Measurements from ENCODE around the gene SERPING1.

SERPING1 gene

DNA sequence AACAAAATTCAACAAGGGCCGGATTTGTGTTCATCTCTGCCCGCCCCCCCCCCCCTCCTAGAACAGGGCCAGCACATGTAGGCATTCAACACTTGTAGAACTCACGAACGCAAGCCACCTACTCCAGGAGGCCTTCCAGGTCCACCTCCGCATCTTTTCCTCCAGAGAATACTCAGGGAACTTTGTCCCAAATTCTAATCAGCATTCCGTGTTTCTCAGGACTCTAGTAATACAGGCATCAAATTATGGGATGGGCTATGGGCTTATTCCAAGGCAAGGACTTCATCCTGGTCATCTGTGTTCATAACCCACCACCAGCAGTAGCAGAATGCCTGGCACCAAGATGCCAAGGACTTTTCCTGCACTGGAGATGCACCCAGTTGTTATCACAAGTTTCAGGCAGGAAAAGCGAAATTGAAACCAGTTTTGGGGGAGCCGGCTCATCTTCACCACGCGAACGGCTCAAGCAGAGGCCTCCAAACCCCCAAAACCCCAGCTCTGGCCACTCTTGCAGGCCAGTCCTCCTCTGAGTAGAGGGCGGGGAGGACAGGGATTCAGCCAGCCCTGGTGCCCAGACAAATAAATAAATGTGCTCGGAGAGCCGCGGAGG, 30.5 kb upstream of the SERPING1 start:
- FAIRE-seq = peak; percentile 20
- DNase-seq (ENCODE audit: insufficient read length, low spot score) = no peak
- TF ChIP-seq TAF1 (IDR thresholded peaks at IDR 0.05; ENCODE audit: low read depth, low read length) (no peak), POLR2AphosphoS5 (IDR thresholded peaks at IDR 0.05; ENCODE audit: low read depth, low read length) (no peak), SPI1 (IDR thresholded peaks at IDR 0.05; ENCODE audit: low read depth, low read length) (no peak), POLR2A (IDR thresholded peaks at IDR 0.05; ENCODE audit: low read depth, low read length) (no peak), POU2F2 (IDR thresholded peaks at IDR 0.05; ENCODE audit: low read depth, low read length) (no peak), PAX5 (IDR thresholded peaks at IDR 0.05; ENCODE audit: insufficient read depth, low read length, severe bottlenecking) (no peak)

- FAIRE-seq (peak; percentile 90), DNase-seq (ENCODE audit: insufficient read length, low spot score) (peak; percentile 75)
- no peak for TF ChIP-seq POU2F2 (IDR thresholded peaks at IDR 0.05; ENCODE audit: low read depth, low read length)
- no peak for TF ChIP-seq POLR2A (IDR thresholded peaks at IDR 0.05; ENCODE audit: low read depth, low read length)
- TF ChIP-seq TAF1 (IDR thresholded peaks at IDR 0.05; ENCODE audit: low read depth, low read length) = peak; percentile 29; the same call in 1 of the 2 replicates
Measured at GRCh38 chr11:57567515-57568329, 29.8 kb upstream of the SERPING1 start, which contains the start of gene UBE2L6. UBE2L6 (minus strand) TSS chr11:57567672; CDS start chr11:57567611, 61 bp downstream.

- TF ChIP-seq SPI1 (IDR thresholded peaks at IDR 0.05; ENCODE audit: low read depth, low read length) (no peak), POLR2A (IDR thresholded peaks at IDR 0.05; ENCODE audit: low read depth, low read length) (no peak), TAF1 (IDR thresholded peaks at IDR 0.05; ENCODE audit: low read depth, low read length) (no peak), POU2F2 (IDR thresholded peaks at IDR 0.05; ENCODE audit: low read depth, low read length) (no peak), POLR2AphosphoS5 (IDR thresholded peaks at IDR 0.05; ENCODE audit: low read depth, low read length) (no peak), PAX5 (IDR thresholded peaks at IDR 0.05; ENCODE audit: insufficient read depth, low read length, severe bottlenecking) (no peak)
- FAIRE-seq = no peak
- DNase-seq (ENCODE audit: insufficient read length, low spot score) = no peak
Measured at GRCh38 chr11:57568330-57568766, 29.1 kb upstream of the SERPING1 start.

- no peak for TF ChIP-seq POLR2AphosphoS5 (IDR thresholded peaks at IDR 0.05; ENCODE audit: low read depth, low read length)
- TF ChIP-seq POLR2A (IDR thresholded peaks at IDR 0.05; ENCODE audit: low read depth, low read length) = no peak
- no peak for TF ChIP-seq PAX5 (IDR thresholded peaks at IDR 0.05; ENCODE audit: insufficient read depth, low read length, severe bottlenecking)
- TF ChIP-seq POU2F2 (IDR thresholded peaks at IDR 0.05; ENCODE audit: low read depth, low read length) = no peak
- no peak for TF ChIP-seq TAF1 (IDR thresholded peaks at IDR 0.05; ENCODE audit: low read depth, low read length)
- FAIRE-seq = no peak
- no peak for DNase-seq (ENCODE audit: insufficient read length, low spot score)
Measured at GRCh38 chr11:57571606-57572005, 25.9 kb upstream of the SERPING1 start.

DNA sequence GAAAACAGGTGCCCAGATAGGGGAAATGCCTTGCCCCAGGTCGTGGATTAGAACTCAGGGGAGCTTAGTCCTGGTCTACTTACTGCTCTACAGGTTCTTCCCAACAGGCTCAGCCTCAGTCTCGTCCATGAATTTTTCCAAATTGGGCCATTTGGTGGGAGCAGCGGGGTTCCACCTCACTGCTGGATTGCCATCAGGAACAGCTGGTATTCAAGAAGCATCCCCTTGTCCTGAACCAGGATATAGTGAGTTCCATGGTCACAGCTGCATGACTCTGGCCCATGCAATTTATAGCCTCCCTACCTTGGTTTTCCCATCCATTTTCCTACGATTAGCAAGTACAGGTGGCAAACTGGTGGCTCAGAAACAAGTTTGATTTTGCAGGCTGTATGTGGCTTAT, 23.4 kb upstream of the SERPING1 start:
- FAIRE-seq (no peak), DNase-seq (ENCODE audit: insufficient read length, low spot score) (no peak)

GRCh38 chr11:57584341-57584740, 13.1 kb upstream of the SERPING1 start:
- TF ChIP-seq SPI1 (IDR thresholded peaks at IDR 0.05; ENCODE audit: low read depth, low read length) = no peak
- DNase-seq (ENCODE audit: insufficient read length, low spot score) (no peak), FAIRE-seq (no peak)

More for the DNA sequence above, 23.4 kb upstream of the SERPING1 start:
- TF ChIP-seq SPI1 (IDR thresholded peaks at IDR 0.05; ENCODE audit: low read depth, low read length) (no peak), TAF1 (IDR thresholded peaks at IDR 0.05; ENCODE audit: low read depth, low read length) (no peak), POLR2A (IDR thresholded peaks at IDR 0.05; ENCODE audit: low read depth, low read length) (no peak), POU2F2 (IDR thresholded peaks at IDR 0.05; ENCODE audit: low read depth, low read length) (no peak), POLR2AphosphoS5 (IDR thresholded peaks at IDR 0.05; ENCODE audit: low read depth, low read length) (no peak), PAX5 (IDR thresholded peaks at IDR 0.05; ENCODE audit: insufficient read depth, low read length, severe bottlenecking) (no peak)

- no peak for DNase-seq (ENCODE audit: insufficient read length, low spot score)
- TF ChIP-seq POLR2A (IDR thresholded peaks at IDR 0.05; ENCODE audit: low read depth, low read length) = no peak
- TF ChIP-seq POU2F2 (IDR thresholded peaks at IDR 0.05; ENCODE audit: low read depth, low read length) = no peak
- TF ChIP-seq TAF1 (IDR thresholded peaks at IDR 0.05; ENCODE audit: low read depth, low read length) = no peak
- TF ChIP-seq PAX5 (IDR thresholded peaks at IDR 0.05; ENCODE audit: insufficient read depth, low read length, severe bottlenecking) = no peak
- TF ChIP-seq SPI1 (IDR thresholded peaks at IDR 0.05; ENCODE audit: low read depth, low read length) = no peak
- no peak for TF ChIP-seq POLR2AphosphoS5 (IDR thresholded peaks at IDR 0.05; ENCODE audit: low read depth, low read length)
- peak; percentile 43 for FAIRE-seq
Measured at GRCh38 chr11:57585301-57585700, 12.2 kb upstream of the SERPING1 start.

DNA sequence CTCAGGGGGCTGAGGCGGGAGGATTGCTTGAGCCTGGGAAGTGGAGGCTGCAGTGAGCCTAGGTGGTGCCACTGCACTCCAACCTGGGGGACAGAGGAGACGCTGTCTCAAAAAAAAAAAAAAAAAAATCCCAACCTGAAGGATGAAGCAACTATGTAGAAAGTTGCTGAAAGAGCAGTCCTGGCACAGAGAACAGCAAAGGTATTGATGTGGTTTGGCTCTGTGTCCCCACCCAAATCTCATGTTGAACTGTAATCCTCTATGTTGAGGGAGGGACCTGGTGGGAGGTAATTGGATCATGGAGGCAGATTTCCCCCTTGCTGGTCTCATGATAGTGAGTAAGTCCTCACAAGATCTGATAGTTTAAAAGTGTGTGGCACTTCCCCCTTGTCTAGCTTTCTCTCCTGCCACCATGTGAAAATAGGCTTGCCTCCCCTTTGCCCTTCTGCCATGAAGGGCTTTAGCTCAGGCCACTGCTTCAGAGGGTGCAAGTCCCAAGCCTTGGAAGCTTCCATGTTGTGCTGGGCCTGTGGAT, 10.7 kb upstream of the SERPING1 start:
- FAIRE-seq = no peak
- DNase-seq (ENCODE audit: insufficient read length, low spot score) = no peak
- TF ChIP-seq POLR2AphosphoS5 (IDR thresholded peaks at IDR 0.05; ENCODE audit: low read depth, low read length) (no peak), PAX5 (IDR thresholded peaks at IDR 0.05; ENCODE audit: insufficient read depth, low read length, severe bottlenecking) (no peak), SPI1 (IDR thresholded peaks at IDR 0.05; ENCODE audit: low read depth, low read length) (no peak), TAF1 (IDR thresholded peaks at IDR 0.05; ENCODE audit: low read depth, low read length) (no peak), POLR2A (IDR thresholded peaks at IDR 0.05; ENCODE audit: low read depth, low read length) (no peak), POU2F2 (IDR thresholded peaks at IDR 0.05; ENCODE audit: low read depth, low read length) (no peak)

- DNase-seq (ENCODE audit: insufficient read length, low spot score) (no peak), FAIRE-seq (no peak)
- TF ChIP-seq TAF1 (IDR thresholded peaks at IDR 0.05; ENCODE audit: low read depth, low read length) (no peak), POLR2AphosphoS5 (IDR thresholded peaks at IDR 0.05; ENCODE audit: low read depth, low read length) (no peak), SPI1 (IDR thresholded peaks at IDR 0.05; ENCODE audit: low read depth, low read length) (0 out of 2 replicates have a peak, but pooled peaks have one; percentile 16)
Measured at GRCh38 chr11:57588046-57588710, 9.3 kb upstream of the SERPING1 start.
